Dedifferentiated amniotic fluid mesenchymal stem cell (primary cell): ENCODE results near the gene NAGLU.
"Not testable (repeated sequence)": the region's sequence is repeated elsewhere in the genome, so short reads cannot be mapped to it uniquely, and the experiment has no call there.

Source experiments
- DNase-seq: peaks from one replicate; pipeline ENCODE4 v3.0.0-alpha.2; 2016; ENCODE audit errors: extremely low spot score

The NAGLU gene

DNA sequence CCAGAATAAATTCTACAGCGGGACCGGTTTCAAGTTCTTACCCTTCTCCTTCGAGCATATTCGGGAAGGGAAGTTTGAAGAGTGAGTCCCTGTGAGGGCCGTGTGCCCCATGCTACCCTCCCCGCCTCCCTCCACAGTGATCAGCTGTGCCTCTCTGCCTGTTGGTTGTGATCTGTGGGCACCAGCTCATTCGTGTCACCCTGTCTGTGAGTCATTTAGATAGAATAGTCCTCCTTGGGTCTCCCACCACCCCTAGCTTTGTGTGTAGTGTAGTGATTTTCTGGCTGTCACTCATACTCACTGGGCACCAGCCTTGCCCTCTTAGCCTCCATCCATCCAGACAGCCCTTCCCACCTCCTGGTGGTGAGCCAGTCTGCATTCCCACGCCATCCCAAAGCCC, 15.0 kb upstream of the NAGLU start:
- no peak for DNase-seq

DNA sequence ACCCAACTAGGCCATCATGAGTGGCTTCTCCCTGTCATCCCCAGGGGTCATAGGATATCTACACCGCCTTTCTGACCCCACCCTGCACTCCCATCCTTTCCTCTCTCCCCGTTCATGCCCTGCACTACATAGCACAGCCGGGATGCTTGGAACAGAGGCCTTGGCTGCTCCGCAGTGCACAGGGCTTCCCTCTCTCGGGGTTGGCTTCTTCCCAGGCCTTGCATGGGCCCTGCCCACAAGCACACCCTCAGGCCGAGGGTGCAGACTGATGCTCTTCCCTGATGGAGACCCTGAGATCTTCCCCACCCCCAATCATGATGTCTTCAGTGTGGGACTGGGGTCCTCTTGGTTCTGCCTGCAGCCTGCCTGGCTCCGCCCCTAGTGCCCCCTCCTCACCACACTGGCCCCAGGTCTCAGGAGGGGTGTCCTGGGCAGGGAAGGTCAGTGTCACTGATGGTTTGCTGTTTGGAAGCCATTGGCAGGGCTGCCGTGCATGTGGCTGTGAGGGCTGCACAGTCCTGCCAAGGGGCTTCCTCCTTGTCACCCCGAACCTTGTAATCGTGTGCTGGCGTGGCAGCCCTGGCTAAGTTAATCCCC, 14.3 kb upstream of the NAGLU start:
- no peak for DNase-seq

DNA sequence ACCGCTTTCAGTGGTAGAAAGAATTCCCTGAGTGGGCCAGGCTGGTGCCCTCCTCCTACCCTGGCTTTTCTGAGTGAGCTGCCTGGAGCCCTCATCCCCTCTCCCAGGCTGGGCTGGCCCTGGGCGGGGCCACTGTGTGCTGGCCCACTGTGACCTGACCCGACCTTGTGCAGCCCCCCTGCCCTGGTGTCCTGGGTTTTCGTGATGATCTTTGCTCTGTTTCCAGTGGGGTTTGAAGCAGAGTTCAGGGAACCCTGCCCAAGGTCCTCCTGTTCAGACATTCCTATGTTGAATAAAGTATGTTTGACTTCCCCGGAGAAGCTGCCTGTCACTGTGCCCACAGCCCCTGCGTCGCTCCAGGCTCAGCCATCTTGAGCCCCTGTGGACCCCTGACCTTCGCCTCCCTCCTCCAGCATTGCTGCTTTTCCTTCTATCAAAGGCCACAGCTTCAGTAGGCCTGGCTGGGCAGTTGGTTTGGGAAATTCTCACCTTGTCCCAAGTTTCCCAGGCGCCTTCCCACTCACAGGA, 13.7 kb upstream of the NAGLU start:
- DNase-seq: no peak

- no peak for DNase-seq
Observed at GRCh38 chr17:42522798-42523278, 13.2 kb upstream of the NAGLU start.

GRCh38 chr17:42525221-42525620, 10.8 kb upstream of the NAGLU start:
- no peak for DNase-seq

DNA sequence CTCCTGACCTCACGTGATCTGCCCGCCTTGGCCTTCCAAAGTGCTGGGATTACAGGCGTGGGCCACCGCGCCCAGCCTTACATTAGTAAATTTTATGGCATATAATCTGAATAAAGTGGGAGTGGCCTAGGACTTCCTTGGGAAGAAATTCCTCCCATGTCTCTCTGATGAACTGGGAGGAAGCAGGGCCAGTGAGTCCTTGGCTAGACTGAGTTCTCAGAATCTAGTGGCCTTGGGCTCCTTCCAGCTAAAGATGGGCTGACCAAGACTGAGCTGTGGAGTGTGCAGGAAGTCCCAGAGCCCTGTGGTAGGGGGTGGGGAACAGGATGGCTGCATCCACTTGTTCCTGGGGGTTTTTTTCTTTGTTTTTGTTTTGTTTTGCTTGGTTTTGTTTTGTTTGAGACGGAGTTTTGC, 10.0 kb upstream of the NAGLU start:
- no peak for DNase-seq

DNA sequence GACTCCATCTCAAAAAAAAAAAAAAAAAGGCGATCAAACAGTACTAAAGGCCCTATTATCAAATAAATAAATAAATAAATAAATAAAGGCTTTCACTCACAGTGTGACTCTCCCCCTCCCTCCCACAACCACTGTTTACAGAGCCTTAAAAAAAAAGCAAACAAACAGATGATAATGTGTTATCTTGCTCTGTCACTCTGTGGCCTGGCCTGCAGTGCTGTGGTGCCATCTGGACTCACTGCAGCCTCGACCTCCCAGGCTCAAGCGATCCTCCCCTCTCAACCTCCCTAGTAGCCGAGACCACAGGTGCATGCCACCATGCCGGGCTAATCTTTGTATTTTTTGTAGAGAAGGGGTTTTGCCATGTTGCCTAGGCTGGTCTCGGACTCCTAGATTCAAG, 8.1 kb upstream of the NAGLU start:
- DNase-seq: no peak

- no peak for DNase-seq
Observed at GRCh38 chr17:42529061-42529460, 7.0 kb upstream of the NAGLU start.

GRCh38 chr17:42530952-42531454, 5.0 kb upstream of the NAGLU start:
- DNase-seq: no peak

- DNase-seq: no peak
Observed at GRCh38 chr17:42531455-42532354, 4.3 kb upstream of the NAGLU start.

GRCh38 chr17:42535155-42536047, 640 bp upstream of the NAGLU start:
- no peak for DNase-seq

DNA sequence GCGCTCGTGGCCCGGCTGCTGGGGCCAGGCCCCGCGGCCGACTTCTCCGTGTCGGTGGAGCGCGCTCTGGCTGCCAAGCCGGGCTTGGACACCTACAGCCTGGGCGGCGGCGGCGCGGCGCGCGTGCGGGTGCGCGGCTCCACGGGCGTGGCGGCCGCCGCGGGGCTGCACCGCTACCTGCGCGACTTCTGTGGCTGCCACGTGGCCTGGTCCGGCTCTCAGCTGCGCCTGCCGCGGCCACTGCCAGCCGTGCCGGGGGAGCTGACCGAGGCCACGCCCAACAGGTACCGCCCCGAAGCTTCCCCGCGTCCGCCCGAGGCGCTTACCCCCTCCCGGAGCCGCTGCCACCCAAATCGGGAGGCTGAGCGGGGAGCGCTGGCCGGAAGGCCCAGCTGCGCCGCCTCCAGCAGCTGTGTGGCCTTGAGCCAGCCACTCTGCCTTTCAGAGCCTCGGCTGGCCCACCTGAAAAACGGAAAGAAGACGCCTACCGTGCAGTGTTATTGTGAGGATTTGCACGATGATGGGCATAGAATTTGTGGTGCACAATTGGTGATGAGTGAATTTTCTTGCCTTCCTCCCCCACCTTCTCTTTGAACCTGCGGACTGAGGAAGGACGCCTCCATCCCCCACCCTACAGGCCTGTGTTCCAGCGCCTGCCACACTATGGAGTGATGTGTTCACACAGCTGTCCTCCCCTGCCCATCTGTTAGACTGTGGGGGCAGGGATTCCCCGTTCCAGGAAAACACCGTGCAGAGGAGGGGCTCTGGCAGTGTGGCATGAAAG, 523 bp downstream of the NAGLU start:
- no peak for DNase-seq

DNA sequence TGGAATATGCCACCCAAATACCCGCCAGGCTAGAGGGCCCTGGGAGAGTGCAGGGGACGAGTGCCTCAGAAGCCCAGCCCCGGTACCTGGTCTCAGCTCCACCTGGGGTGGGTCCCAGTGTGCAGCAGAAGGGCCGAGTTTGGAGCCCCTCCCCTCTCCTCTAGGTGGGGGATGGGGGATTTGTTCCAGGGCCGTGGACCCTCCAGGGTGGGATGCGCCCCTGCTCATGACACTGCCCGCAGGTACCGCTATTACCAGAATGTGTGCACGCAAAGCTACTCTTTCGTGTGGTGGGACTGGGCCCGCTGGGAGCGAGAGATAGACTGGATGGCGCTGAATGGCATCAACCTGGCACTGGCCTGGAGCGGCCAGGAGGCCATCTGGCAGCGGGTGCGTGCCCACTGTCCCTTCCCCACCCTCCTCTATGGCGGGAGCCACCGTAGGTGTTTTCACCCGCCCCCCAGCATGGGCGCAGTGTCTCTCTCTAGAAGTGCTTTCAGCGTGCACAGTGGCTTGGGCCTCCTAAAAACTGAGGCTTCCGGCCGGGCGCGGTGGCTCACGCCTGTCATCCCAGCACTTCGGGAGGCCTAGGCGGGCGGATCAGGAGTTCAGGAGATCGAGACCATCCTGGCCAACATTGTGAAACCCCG, 1.2 kb downstream of the NAGLU start:
- no peak for DNase-seq

- DNase-seq: no peak
Observed at GRCh38 chr17:42537826-42538451, 1.9 kb downstream of the NAGLU start.

DNA sequence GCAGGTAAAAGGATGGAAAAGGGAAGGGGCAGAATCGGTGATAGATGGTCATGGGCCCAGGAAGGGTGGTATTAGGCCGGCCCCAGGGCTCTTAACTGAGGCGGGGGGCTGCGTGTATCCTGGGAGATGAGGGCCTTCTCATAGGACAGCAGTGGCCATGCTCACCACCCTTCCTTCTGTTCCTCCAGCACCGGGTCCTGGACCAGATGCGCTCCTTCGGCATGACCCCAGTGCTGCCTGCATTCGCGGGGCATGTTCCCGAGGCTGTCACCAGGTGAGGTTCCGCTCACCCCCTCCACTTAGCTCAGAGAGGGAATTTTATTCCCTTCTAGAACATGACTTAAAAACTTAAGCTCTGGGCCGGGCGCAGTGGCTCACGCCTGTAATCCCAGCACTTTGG, 2.4 kb downstream of the NAGLU start:
- no peak for DNase-seq

GRCh38 chr17:42540558-42540957, 4.5 kb downstream of the NAGLU start:
- DNase-seq: not testable (repeated sequence)

DNA sequence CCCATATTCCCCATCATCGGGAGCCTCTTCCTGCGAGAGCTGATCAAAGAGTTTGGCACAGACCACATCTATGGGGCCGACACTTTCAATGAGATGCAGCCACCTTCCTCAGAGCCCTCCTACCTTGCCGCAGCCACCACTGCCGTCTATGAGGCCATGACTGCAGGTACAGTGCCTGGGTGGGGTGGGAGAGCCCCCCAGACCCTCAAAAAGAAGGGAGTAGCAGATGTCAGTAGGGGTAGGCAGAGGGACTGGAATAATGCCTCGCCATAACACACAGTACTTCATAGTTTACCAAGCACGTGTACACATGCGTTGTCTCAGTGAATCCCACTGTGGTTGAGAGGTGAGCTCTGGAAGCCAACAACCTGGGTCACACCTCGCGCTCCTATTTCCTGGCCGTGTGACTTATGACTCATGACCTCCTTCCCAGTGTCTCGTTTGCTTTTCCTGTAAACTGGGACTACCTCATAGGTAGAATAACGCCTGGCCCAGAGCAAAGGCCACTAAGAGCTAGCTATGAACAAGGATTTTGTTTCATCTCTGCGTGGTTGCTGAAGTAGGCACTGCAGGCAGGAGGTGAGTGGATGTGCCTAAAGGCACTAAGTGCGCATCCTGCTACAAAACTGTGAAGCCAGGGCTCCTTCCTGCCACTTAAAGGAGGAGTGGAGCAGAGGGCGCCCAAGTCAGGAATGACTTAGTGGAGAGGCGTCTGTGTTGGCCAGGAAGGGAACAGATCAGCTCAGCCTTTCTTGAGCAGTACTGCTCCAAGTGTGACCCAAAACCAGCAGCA, 5.2 kb downstream of the NAGLU start:
- DNase-seq: no peak

DNA sequence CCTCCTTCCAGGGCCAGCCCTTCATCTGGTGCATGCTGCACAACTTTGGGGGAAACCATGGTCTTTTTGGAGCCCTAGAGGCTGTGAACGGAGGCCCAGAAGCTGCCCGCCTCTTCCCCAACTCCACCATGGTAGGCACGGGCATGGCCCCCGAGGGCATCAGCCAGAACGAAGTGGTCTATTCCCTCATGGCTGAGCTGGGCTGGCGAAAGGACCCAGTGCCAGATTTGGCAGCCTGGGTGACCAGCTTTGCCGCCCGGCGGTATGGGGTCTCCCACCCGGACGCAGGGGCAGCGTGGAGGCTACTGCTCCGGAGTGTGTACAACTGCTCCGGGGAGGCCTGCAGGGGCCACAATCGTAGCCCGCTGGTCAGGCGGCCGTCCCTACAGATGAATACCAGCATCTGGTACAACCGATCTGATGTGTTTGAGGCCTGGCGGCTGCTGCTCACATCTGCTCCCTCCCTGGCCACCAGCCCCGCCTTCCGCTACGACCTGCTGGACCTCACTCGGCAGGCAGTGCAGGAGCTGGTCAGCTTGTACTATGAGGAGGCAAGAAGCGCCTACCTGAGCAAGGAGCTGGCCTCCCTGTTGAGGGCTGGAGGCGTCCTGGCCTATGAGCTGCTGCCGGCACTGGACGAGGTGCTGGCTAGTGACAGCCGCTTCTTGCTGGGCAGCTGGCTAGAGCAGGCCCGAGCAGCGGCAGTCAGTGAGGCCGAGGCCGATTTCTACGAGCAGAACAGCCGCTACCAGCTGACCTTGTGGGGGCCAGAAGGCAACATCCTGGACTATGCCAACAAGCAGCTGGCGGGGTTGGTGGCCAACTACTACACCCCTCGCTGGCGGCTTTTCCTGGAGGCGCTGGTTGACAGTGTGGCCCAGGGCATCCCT, 7.4 kb downstream of the NAGLU start:
- no peak for DNase-seq
